GM21526 (cell line): Measurements from ENCODE around the gene SIPA1.
A peak's percentile ranks its signal among the peaks of the same experiment; 100 is the strongest.

Experiments used
- ATAC-seq: cut with Tn5 transposase; IDR thresholded peaks from one replicate; pipeline ENCODE4 v1.9.1; 2021; ENCODE audit warnings: moderate library complexity; ENCODE audit not compliant: unreplicated experiment, low FRiP score

SIPA1 gene

DNA sequence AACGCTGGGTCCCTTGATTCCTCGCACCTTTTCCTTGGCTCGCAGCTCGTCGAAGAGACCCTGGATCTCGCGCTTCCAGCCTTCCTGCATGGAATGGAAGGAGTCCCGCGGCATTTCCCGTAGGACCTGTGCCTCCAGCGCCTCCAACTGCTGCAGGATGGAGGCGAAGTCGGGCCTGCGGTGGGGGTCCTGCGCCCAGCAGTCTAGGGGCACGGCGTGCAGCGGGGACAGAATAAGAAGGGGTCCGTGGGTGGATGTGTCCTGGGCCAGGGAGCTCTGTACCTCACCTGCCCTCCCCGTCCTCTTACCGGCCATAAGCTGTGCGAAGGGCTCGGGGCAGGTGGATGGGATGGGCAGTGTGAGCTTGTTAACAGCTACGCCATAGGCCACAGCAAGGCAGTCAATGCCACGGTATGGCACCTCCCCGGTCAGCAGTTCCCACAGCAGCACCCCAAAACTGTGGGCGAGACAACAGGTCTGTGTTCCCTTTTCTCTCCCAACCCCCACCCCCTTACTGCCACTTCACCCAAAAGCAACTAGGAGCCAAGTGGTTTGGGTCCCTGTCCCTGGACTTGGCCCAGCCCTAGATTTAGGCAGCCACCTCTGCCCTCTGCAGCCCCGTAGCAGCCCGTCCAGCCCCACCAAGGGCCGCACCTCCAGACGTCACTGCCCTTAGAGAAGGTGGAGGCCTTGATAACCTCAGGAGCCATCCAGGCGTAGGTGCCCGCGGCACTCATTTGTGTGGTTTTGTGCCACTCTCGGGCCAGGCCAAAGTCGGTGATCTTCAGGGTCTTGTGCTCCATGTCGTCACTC lies 30.1 kb upstream of the SIPA1 start:
- ATAC-seq = no peak

DNA sequence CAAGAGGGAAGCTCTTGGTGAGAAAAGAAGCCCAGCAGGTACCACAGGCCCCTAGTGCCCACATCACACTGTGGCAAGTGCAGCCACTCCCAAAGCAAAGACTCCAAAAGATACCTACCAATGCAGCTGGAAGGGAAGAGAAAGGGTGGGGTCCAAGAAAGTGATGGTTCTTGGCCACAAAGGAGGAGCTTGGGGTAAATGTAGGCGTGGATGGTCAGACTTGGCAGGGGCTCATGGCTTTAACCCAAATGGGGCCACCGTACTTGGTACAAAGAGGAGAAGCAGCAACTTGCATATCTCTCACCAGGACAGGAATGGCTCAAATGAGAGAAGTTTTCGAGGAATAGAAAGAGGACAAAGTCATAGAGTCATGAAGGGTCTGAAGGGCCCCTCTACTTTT lies 28.7 kb upstream of the SIPA1 start:
- ATAC-seq = no peak

DNA sequence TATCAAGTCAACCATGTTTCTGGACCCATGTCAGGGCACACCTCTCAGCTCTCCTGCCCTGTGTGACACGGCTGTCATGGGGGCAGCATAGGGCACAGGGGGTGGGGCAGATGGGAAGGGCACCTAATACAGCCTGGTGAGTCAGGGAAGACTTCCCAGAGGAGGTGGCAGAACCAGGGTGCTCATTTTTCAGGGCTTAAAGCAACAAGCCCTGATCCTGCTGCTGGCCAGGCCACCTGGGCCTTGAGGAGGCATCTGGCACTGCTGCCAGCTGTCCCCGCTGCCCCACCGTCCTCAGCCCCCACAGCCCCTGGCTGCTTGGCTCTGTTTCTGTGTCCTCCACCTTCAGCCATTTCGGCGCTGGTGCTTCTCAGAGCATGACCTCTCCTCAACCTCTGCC lies 28.2 kb upstream of the SIPA1 start:
- no peak for ATAC-seq

DNA sequence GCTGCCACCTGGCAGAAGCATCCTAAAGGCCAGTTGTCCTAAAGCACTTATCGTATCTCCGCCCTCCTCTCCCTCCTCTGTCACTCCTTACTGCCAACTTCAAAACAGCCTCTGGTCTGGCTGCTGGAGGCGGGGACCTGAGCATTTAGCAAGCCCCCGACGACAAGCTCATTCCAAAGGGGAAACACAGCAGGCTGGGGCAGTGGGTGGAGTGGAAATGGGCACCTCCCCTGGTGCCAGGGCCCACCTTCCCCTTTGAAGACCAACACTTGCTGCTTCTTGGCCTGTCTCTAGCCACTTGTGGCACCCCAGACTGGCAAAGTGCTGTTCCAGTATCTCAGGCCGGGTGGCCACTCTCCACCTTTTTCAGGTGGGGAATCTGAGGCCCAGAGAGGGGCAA lies 27.5 kb upstream of the SIPA1 start:
- no peak for ATAC-seq

DNA sequence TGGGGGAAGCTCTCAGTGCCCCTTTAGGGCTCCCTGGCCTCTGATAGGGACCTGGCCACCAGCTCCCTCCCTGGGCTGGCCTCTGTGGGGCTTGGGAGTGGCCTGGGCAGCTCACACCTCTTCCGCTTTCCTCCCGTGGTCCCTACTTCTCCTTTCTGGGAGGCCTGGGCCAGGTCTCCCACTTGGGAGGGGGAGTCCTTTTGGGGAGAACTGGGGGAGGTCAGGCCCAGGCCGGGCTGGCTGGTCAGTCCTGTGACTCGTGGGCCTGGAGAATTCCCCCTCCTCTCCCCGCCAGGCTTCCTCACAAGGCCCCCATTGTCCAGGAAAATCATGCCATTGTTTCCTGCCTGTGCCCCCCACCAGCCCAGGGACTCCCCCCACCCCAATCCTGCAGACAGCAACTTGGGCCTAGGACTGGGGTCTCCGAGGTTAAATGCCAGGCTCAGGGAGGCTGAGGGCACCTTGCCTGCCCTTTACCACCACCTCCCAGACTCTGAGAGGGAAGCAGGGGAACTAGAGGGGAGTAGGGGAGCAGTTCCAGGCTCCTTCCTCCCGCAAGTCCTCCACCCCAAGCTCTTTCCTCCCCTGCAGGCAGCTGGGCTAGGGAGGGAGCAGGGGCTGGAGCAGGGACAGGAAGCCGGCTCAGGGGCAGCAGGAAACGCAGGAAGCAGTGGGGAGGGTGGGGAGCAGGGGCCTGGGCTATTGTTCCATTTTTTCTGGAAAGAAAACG lies 26.7 kb upstream of the SIPA1 start:
- no peak for ATAC-seq

DNA sequence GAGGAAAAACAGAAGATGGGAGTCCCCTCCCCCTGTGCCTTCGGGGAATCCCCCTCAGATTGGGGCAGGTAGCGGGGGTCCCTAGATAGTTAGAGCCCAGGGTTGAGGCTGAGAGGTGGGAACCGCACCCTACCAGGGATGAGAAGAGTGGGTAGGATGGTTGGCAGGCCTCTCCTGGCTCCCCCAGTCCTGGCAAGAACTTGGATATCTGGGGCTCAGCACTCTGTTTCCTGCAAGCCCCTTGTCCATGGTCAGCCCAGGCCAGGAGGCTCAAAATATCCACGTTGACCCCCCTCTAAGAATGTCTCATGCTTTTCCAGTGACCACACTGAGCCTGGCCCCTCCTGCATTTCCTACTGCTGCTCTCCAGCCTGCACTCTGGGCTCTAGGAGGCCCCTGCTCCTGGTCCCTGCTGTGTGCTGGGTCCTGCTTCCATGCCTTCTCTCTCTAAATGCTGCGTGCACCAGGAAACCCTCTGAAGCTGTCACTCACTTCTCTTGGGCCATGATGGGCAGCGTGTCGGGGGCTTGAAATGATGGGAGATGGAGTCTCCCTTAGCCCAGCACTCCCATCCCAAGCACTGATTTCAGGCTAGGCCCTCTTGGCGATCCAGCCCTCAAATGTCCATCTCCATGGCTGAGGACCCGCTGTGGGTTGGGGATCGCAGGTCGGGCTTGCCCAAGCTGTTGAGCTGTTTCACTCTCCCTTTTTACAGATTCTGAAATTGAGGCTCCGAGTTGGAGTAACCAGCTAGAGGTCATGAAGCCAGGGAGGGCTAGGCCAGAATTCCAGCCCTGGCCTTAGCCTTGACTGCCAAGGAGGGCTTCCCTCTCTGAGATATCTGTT lies 25.9 kb upstream of the SIPA1 start:
- no peak for ATAC-seq

DNA sequence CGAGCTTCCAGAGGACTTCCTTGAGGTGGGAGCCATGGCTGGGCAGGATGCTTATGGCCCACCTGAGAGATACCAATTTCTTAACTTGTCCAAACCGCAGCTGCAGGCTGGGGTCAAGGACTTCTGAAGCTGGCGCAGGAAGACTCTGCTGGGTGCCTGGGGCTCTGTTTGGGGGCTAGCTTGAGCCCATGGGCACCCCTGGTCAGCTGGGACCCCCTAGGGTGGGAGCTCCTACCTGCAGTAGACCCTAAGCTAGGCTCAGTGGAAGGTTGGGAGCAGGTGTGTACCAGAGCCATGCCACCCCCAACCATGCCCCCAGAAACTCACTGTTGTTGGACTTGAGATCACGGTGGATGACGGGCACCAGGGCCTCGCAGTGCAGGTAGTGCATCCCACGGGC lies 25.2 kb upstream of the SIPA1 start:
- ATAC-seq = no peak

DNA sequence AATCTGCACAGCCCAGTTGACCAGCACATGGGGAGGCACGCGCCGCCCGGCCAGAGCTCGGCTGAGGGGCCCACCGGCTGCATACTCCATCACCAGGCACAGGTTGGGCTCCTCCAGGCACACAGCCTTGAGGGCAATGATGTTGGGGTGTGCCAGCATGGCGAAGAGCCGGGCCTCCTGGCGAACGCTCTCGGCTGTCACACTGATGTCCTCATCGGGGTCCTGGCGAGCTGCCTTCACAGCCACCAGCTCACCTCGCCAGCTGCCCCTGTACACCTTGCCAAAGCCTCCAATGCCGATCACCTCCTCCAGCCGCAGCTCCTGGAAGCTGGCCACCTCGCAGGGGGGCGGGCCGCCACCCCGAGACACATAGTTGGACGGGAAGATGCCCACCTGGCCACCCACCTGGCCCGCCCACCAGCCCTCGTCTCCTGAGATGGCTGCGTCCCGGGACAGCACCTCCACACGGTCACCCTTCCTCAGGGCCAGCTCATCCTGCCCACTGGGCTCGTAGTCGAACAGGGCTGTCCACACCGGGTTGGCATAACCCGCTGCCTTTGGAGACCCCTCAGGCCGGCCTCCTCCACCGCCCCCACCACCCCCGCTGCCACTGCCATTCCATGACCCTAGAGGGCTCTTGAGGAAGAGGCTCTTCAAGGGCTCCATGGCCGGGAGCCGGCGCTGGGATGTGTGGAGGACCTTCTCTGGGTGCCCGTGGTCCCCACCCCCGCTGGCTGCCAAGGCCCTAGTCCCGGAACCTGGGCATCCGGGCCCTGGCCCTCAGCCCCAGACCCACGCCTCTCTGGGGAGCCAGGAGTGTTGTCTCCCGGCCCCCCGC lies 24.6 kb upstream of the SIPA1 start:
- ATAC-seq = no peak

DNA sequence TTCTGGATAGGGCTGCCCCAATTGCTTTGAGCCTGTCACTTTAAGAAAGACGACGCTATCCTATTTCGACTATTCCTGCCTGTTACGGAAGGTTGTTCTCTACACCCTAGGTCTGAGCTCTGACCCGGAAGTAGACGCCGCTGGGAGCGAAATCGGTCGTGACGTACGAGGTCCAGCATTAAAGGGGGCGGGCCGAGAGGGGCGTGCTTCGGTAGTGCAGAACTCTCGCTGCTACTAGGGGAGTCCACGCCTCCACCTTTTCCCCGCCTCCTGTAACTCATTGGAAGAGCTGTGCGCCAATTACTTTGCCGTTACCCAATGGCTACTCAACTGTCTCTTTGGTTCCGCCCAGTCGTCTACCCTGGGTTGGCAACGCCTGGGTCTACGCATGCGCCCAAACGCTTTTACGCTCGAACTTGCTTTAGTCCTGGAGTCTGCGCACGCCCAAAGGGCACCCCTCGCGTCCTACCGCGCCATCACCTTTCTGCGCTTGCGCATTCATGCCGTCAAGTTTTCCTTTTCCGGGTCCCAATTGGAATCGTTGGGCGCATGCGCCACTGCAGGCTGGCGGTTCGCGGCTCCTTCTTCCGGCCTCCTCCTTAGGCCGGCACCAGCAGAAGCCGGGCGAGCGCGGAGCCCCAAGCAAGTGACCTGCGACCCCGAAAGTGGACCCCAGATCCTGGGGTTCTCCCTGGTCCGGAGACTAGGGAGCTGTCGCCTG lies 22.5 kb upstream of the SIPA1 start, which contains the start of gene PCNX3:
Gene PCNX3 (plus strand): TSS at position 548 of the 721 bp plus-strand sequence. CDS start 536 bp downstream, outside the sequence.
- peak; percentile 68 for ATAC-seq

DNA sequence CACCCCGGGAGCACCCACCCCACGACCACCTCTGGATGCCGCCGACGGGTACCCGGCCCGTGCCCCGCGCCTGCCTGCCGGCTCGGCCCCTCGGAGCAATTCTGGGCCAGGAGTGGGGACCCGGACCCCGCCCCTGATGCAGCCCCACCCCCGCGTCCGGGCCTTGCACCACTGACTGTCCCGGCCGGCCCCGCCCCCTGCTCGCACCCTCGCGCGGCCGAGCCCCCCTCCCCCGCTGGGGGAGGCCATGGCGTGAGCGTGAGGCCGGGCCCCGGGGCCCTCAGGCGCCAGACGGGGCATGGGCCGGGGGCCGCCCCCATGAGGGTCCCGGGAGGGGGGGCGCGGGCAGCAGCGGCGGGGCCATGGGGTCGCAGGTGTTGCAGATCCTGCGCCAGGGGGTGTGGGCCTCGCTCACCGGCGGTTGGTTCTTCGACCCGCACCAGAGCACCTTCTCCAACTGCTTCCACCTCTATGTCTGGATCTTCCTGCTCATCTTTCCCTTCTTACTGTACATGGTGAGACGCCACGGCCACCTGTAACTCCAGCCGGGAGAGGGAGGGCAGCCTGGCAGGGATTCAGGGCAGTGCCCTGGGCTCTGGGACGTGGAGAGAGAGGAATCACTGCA lies 21.8 kb upstream of the SIPA1 start:
- peak; percentile 1 for ATAC-seq

DNA sequence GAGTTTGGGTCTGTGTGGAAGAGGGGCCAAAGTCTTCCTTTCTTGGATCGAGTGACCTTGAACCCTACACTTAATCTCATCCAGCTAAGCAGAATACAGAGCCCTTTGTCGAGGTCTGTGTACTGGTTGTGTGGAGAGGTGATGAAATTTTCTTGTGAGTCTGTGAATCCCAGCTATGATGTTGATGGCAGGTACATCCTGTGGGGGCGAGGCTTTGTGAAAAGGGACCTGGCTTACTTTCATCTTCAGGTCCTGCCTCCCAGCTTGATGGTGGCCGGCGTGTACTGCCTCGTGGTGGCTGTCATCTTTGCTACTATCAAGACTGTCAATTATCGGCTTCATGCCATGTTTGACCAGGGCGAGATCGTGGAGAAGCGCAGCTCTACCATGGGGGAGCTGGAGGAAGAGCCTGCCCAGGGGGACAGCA lies 21.3 kb upstream of the SIPA1 start:
- no peak for ATAC-seq

DNA sequence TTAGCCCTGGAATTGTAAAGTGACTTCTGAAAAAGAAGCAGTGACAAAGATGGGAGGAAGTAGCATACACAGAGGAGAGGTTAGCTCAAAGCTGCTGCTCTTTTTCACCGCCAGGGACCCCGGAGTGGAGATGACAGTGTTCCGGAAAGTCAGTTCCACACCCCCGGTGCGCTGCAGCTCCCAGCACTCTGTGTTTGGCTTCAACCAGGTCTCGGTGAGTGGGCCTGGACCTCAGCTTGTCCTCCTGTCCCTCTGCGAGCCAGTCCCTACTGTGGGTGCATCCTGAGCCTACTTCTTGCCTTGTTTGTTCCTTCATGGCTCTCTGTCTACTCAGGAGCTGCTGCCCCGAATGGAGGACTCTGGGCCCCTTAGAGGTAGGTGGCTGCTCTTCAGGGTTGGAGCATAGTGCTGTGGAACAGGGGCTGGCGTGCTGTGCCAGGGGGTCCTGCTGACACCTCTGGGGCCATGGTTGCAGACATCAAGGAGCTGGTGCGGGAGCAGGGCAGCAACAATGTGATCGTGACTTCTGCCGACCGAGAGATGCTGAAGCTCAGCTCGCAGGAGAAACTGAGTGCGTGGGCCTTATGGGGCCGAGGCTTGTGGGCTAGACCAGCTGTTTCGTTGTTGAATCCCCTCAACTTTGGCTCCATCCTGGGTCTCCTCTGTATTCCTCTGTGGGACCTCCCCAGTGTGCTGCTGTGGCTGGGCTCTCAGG lies 20.6 kb upstream of the SIPA1 start:
- ATAC-seq = no peak

DNA sequence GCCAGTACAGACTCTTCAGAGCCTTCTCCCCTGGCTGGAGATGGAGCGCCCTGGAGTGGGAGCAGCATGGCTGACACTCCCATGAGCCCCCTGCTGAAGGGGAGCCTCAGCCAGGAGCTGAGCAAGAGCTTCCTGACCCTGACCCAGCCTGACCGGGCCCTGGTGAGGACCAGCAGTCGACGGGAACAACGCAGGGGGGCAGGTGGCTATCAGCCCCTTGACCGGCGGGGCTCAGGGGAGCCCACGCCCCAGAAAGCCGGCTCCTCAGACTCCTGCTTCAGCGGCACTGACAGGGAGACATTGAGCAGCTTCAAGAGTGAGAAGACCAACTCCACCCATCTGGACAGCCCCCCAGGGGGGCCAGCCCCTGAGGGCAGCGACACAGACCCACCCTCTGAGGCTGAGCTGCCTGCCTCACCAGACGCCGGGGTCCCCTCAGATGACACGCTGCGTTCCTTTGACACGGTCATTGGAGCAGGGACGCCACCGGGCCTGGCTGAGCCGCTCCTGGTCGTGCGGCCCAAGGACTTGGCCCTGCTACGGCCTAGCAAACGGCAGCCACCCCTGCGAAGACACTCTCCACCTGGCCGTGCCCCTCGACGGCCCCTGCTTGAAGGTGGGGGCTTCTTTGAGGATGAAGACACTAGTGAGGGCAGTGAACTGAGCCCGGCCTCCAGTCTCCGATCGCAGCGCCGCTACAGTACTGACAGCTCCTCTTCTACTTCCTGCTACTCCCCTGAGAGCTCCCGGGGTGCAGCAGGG lies 19.7 kb upstream of the SIPA1 start:
- ATAC-seq = no peak

DNA sequence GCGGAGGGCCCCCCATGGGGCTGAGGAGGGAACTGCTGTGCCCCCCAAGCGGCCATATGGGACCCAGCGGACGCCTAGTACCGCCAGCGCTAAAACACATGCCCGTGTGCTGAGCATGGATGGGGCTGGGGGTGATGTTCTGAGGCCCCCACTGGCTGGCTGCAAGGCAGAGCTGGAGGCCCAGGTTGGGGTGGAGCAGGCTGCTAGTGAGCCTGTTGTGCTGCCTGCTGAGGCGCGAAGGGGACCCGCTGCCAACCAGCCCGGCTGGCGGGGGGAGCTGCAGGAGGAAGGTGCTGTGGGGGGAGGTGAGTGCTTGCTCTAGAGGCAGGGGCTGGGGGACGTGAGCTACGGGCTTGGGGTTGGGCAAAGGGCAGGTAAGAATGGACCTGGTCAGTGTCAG lies 19.1 kb upstream of the SIPA1 start:
- no peak for ATAC-seq

DNA sequence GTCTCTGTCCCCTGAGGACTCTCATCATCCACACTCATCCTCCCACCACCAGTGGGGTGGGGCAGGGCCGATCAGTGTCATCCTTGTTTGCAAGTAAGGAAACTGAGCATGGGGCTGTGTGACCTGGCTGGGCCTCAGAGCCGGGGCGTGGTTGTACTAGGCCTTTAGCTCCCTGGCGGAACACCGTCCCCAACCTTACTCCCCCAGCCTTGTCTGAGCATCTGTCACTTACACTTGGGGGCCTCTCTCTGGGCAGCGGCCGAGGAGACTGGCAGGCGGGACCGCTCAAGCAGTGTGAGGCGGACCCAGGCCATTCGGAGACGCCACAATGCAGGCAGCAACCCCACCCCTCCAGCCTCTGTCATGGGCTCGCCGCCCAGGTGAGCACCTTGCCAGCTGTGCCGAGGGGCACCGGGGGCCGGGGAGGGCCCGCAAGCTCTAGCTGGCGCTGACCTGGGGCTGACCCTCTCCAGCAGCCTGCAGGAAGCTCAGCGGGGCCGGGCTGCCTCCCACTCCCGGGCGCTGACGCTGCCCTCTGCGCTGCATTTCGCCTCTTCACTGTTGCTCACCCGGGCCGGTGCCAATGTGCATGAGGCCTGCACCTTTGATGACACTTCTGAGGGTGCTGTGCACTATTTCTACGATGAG lies 18.5 kb upstream of the SIPA1 start:
- no peak for ATAC-seq

DNA sequence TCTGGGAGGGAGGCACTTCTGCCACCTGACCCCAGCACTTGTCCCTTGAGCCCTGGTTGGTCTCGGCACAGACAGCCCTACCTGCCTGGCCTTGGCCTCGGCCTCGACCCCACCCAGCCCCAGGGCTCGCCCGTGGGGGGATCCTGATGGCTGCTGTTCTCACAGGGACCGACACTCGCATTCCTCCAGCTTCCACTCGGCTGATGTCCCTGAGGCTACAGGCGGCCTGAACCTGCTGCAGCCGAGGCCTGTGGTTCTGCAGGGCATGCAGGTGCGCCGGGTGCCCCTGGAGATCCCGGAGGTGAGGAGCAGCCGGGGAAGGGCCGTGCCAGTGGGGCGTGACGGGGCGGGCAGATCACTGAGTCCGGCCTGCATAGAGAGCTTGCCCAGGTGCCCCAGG lies 17.2 kb upstream of the SIPA1 start:
- ATAC-seq = no peak

DNA sequence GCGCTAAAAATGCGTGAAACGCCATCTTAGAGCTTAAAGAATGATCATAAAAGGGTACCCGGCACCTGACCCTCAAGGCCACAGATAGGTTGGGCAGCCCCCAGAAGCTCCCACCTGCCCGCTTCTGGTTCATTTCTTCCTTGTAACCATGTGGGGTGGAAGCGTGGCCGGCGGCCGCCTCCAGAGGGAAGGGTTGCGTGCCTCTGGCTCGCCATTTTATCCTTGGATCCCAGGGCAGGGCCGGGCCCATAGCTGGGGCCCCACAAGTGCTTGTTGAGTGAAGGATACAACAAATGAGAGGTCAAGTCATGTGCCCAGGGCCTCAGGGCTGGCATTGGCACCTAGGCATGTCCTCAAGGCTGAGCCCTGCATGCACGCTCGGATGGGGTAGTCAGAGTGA lies 16.4 kb upstream of the SIPA1 start:
- no peak for ATAC-seq
